HL-60 (cell line): ENCODE measurements around the gene PIP5K1A.

Source experiments
- DNase-seq, 2 experiments: peaks; one replicate each; pipeline ENCODE4 v3.0.0-alpha.2; 2010 to 2020; ENCODE audit warnings: low read depth in 1 of 2, low spot score in 1 of 2
- H3K27ac ChIP-seq: fragments of 250-450 bp; sonication (Bioruptor Pico); replicated peaks from 2 replicates; pipeline ENCODE4 v1.5.1; 2020; ENCODE audit warnings: mild to moderate bottlenecking, moderate library complexity
- H3K27me3 ChIP-seq: fragments of 250-450 bp; sonication (Bioruptor Pico); 2 replicates; pipeline ENCODE4 v1.5.1; 2021; ENCODE audit warnings: mild to moderate bottlenecking, moderate library complexity; ENCODE audit not compliant: insufficient read depth, poor library complexity, severe bottlenecking
- H3K4me3 ChIP-seq: replicated peaks from 2 replicates; pipeline ENCODE4 v1.5.1; 2011; ENCODE audit warnings: mild to moderate bottlenecking, control low read depth, low read length; ENCODE audit not compliant: insufficient read depth
- CTCF ChIP-seq: IDR thresholded peaks from one replicate; pipeline ENCODE4 v1.5.1; 2011; ENCODE audit warnings: low read length, control low read depth, inconsistent platforms; ENCODE audit not compliant: insufficient read depth
- GABPA ChIP-seq: IDR thresholded peaks from 2 replicates; pipeline ENCODE4 v1.6.1; 2012; ENCODE audit warnings: low read depth
- POLR2AphosphoS5 ChIP-seq: IDR thresholded peaks from 2 replicates; pipeline ENCODE4 v1.6.1; 2012; ENCODE audit warnings: low read depth
- REST ChIP-seq: IDR thresholded peaks from 2 replicates; pipeline ENCODE4 v1.6.1; 2012; ENCODE audit warnings: low read depth; ENCODE audit not compliant: insufficient replicate concordance
- SPI1 ChIP-seq: IDR thresholded peaks from 2 replicates; pipeline ENCODE4 v1.6.1; 2012; ENCODE audit warnings: low read depth, mild to moderate bottlenecking, borderline replicate concordance

PIP5K1A gene

GRCh38 chr1:151222130-151222529 is 23.8 kb downstream of the PIP5K1A start:
- no peak for TF ChIP-seq SPI1
- no peak for TF ChIP-seq GABPA
- TF ChIP-seq CTCF = no peak
- TF ChIP-seq REST = no peak
- no peak for TF ChIP-seq POLR2AphosphoS5
- no peaks in the 10 kb centered on the region for H3K27me3 ChIP-seq
- DNase-seq = no peak

DNA sequence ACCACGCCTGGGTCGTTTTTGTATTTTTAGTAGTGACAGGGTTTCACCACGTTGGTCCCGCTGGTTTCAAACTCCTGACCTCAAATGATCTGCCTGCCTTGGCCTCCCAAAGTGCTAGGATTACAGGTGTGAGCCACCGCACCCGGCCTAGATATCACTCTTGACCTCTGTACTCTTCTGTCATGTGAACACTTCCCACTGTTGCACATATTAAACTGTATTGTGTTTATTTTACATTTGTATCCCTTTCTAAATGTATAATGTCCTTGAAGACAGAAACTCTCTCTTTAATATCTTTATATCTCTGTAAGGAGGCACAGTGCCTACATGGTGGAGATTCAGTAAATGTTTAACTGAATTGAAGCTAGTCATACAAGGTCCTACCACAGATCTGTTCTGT is 36.9 kb downstream of the PIP5K1A start:
- no peak for DNase-seq
- no peak overlapping the region for H3K4me3 ChIP-seq
- no peaks in the 10 kb centered on the region for H3K27me3 ChIP-seq
- TF ChIP-seq POLR2AphosphoS5 = no peak
- no peak for TF ChIP-seq REST
- no peak for TF ChIP-seq GABPA
- no peak for TF ChIP-seq CTCF
- TF ChIP-seq SPI1 = no peak
- no peak overlapping the region for H3K27ac ChIP-seq

More at GRCh38 chr1:151222130-151222529, 23.8 kb downstream of the PIP5K1A start:
- Histone ChIP-seq H3K27ac (no peak overlapping the region), H3K4me3 (no peak overlapping the region)

- no peak overlapping the region for H3K4me3 ChIP-seq
- TF ChIP-seq REST (no peak), SPI1 (0 out of 2 replicates have a peak, but pooled peaks have one; percentile 8)
- no peak for DNase-seq
- no peak overlapping the region for H3K27ac ChIP-seq
- H3K27me3 ChIP-seq = no peaks in the 10 kb centered on the region
Measured at GRCh38 chr1:151237678-151238466, 39.5 kb downstream of the PIP5K1A start.
